MM.1S (cell line): ENCODE results near the gene EML3.

ENCODE experiments used
- DNase-seq: peaks from one replicate; pipeline ENCODE4 v3.0.0-alpha.2; 2015
- H2AFZ ChIP-seq: fragments of 300-600 bp; sonication (generic); 2 replicates; pipeline ENCODE4 v1.6.0; 2016; ENCODE audit warnings: antibody characterized with exemption, low read length
- H3F3A ChIP-seq: fragments of 300-600 bp; sonication (generic); 2 replicates; pipeline ENCODE4 v1.6.1; 2016; ENCODE audit warnings: mild to moderate bottlenecking, antibody characterized with exemption, low read length, moderate library complexity, mixed read lengths; ENCODE audit not compliant: insufficient read depth
- H3K27ac ChIP-seq: fragments of 300-600 bp; sonication (generic); 2 replicates; pipeline ENCODE4 v1.5.1; 2016; ENCODE audit warnings: mild to moderate bottlenecking, low read length
- H3K27me3 ChIP-seq: fragments of 300-600 bp; sonication (generic); replicated peaks from 2 replicates; pipeline ENCODE4 v1.6.0; 2016; ENCODE audit warnings: low read length; ENCODE audit not compliant: insufficient read depth
- H3K36me3 ChIP-seq: fragments of 300-600 bp; sonication (generic); replicated peaks from 2 replicates; pipeline ENCODE4 v1.6.1; 2016; ENCODE audit warnings: mild to moderate bottlenecking, low read length, mixed read lengths; ENCODE audit not compliant: insufficient read depth
- H3K4me1 ChIP-seq: fragments of 300-600 bp; sonication (generic); 2 replicates; pipeline ENCODE4 v1.6.1; 2016; ENCODE audit warnings: low read length, mixed read lengths
- H3K4me2 ChIP-seq: fragments of 300-600 bp; sonication (generic); 2 replicates; pipeline ENCODE4 v1.6.0; 2016; ENCODE audit warnings: low read depth, low read length
- H3K4me3 ChIP-seq: fragments of 300-600 bp; sonication (generic); 2 replicates; pipeline ENCODE4 v1.5.1; 2016; ENCODE audit warnings: low read length, mixed read lengths
- H3K79me2 ChIP-seq: fragments of 300-600 bp; sonication (generic); 2 replicates; pipeline ENCODE4 v1.6.1; 2016; ENCODE audit warnings: mixed run types, low read length, mixed read lengths
- H3K9ac ChIP-seq: fragments of 300-600 bp; sonication (generic); 2 replicates; pipeline ENCODE4 v1.6.1; 2016; ENCODE audit warnings: low read length, mixed read lengths
- H3K9me2 ChIP-seq: fragments of 300-600 bp; sonication (generic); replicated peaks from 2 replicates; pipeline ENCODE4 v1.6.1; 2016; ENCODE audit warnings: mild to moderate bottlenecking, low read length, mixed read lengths; ENCODE audit not compliant: insufficient read depth
- H3K9me3 ChIP-seq: fragments of 300-600 bp; sonication (generic); replicated peaks from 2 replicates; pipeline ENCODE4 v1.6.1; 2016; ENCODE audit warnings: mild to moderate bottlenecking, low read length, mixed read lengths; ENCODE audit not compliant: insufficient read depth
- H4K20me1 ChIP-seq: fragments of 300-600 bp; sonication (generic); 2 replicates; pipeline ENCODE4 v1.6.1; 2016; ENCODE audit warnings: mild to moderate bottlenecking, low read length, moderate library complexity, mixed read lengths; ENCODE audit not compliant: insufficient read depth
- CTCF ChIP-seq: fragments of 300-600 bp; sonication (generic); IDR thresholded peaks from 2 replicates; pipeline ENCODE4 v1.5.1; 2016; ENCODE audit warnings: antibody characterized with exemption, low read length, mixed read lengths
- EZH2 ChIP-seq: fragments of 300-600 bp; sonication (generic); optimal IDR thresholded peaks from 2 replicates; pipeline ENCODE3; 2017; ENCODE audit warnings: low read depth, mild to moderate bottlenecking, antibody characterized with exemption, low read length, mixed read lengths
- EZH2phosphoT487 ChIP-seq: fragments of 300-600 bp; sonication (generic); IDR thresholded peaks from 2 replicates; pipeline ENCODE4 v1.6.1; 2018; ENCODE audit warnings: antibody characterized with exemption, low read length

EML3 gene

GRCh38 chr11:62603072-62603408 lies 9.5 kb downstream of the EML3 start:
- Histone ChIP-seq H3K9me2 (no peaks in the 10 kb centered on the region), H3K27ac (no peak overlapping the region), H3K36me3 (peaks cover 5% of the 10 kb centered on the region), H3K79me2 (peaks cover 32% of the 10 kb centered on the region), H3K4me1 (peaks cover 10% of the 10 kb centered on the region), H3K4me3 (no peak overlapping the region), H3K4me2 (no peak overlapping the region), H3F3A (peaks cover 21% of the 10 kb centered on the region), H3K9ac (no peak overlapping the region), H4K20me1 (no peaks in the 10 kb centered on the region), H2AFZ (no peak overlapping the region), H3K27me3 (no peaks in the 10 kb centered on the region), H3K9me3 (no peaks in the 10 kb centered on the region)
- DNase-seq: no peak
- no peak for TF ChIP-seq CTCF
- no peak for TF ChIP-seq EZH2
- TF ChIP-seq EZH2phosphoT487: no peak

GRCh38 chr11:62602141-62603071 lies 10.2 kb downstream of the EML3 start:
- no peaks in the 10 kb centered on the region for H3K9me3 ChIP-seq
- DNase-seq: no peak
- peak overlapping the region; percentile 25; the same call in 1 of the 2 replicates for H3K9ac ChIP-seq
- no peaks in the 10 kb centered on the region for H3K27me3 ChIP-seq
- TF ChIP-seq EZH2: no peak
- TF ChIP-seq EZH2phosphoT487: no peak
- TF ChIP-seq CTCF: no peak
- peak overlapping the region; percentile 76 for H3K4me2 ChIP-seq
- H4K20me1 ChIP-seq: no peaks in the 10 kb centered on the region
- H2AFZ ChIP-seq: peak overlapping the region; percentile 38
- no peaks in the 10 kb centered on the region for H3K9me2 ChIP-seq
- peaks cover 39% of the 10 kb centered on the region for H3K79me2 ChIP-seq
- peak overlapping the region; percentile 18; the same call in 1 of the 2 replicates for H3K27ac ChIP-seq
- H3K4me1 ChIP-seq: peaks cover 10% of the 10 kb centered on the region
- peaks cover 21% of the 10 kb centered on the region for H3F3A ChIP-seq
- H3K4me3 ChIP-seq: peak overlapping the region; percentile 44
- H3K36me3 ChIP-seq: peaks cover 11% of the 10 kb centered on the region

GRCh38 chr11:62601372-62602140 lies 11.0 kb downstream of the EML3 start, which contains the start of gene MTA2:
TSS of gene MTA2 (minus strand) at chr11:62601865. CDS start at chr11:62601450, 415 bp downstream.
- TF ChIP-seq EZH2: no peak
- TF ChIP-seq CTCF: no peak
- TF ChIP-seq EZH2phosphoT487: no peak
- Histone ChIP-seq H3F3A (peaks cover 21% of the 10 kb centered on the region), H3K9me3 (no peaks in the 10 kb centered on the region), H3K9me2 (no peaks in the 10 kb centered on the region), H3K4me3 (peak within 1 kb of the TSS; percentile 92), H3K36me3 (peaks cover 12% of the 10 kb centered on the region), H3K27me3 (no peaks in the 10 kb centered on the region), H3K4me1 (peaks cover 10% of the 10 kb centered on the region), H3K4me2 (peak within 1 kb of the TSS; percentile 97), H4K20me1 (no peaks in the 10 kb centered on the region), H3K27ac (peak within 1 kb of the TSS; percentile 86), H3K79me2 (peaks cover 44% of the 10 kb centered on the region), H2AFZ (peak within 1 kb of the TSS; percentile 67), H3K9ac (peak within 1 kb of the TSS; percentile 97)
- peak; percentile 99 for DNase-seq
